ENCODE data around the gene CCDC185. TPM values are rescaled to one million over a fixed set of nuclear protein-coding genes. Genes with fewer than 3 reads are reported as not detected.

CCDC185 gene
- total and polyA plus RNA-seq, 2 donors (not counting 1 experiment from before 2014, with no cell fraction given): not detected

GRCh38 chr1:223345720-223346119 lies 47.5 kb upstream of the CCDC185 start:
- Histone ChIP-seq H3K4me2 (ENCODE audit: extremely low read depth, insufficient read depth, low read length) (no peak overlapping the region), H3K36me3 (ENCODE audit: control insufficient read depth, insufficient read depth, low read length) (no peaks in the 10 kb centered on the region), H3K79me2 (ENCODE audit: control insufficient read depth, insufficient read depth, low read length) (no peaks in the 10 kb centered on the region), H3K4me3 (replicated peaks in 1 of 4; ENCODE audit: control extremely low read depth in 1 of 4, insufficient read depth in 1 of 4, low read depth in 3 of 4, low read length in 4 of 4) (no peak overlapping the region), H3K4me1 (ENCODE audit: control insufficient read depth, extremely low read depth, insufficient read depth, low read length) (no peaks in the 10 kb centered on the region), H3K27me3 (ENCODE audit: control insufficient read depth, insufficient read depth, low read length) (peaks cover 4% of the 10 kb centered on the region), H3K27ac (ENCODE audit: insufficient read depth, low read length) (no peak overlapping the region), H3K9me3 (ENCODE audit: control insufficient read depth, insufficient read depth, low read depth, low read length) (no peaks in the 10 kb centered on the region), H4K20me1 (ENCODE audit: control insufficient read depth, extremely low read depth, insufficient read depth, low read length) (no peaks in the 10 kb centered on the region), H2AFZ (ENCODE audit: low read length) (no peak overlapping the region), H3K9ac (ENCODE audit: insufficient read depth, low read length) (no peak overlapping the region)
- TF ChIP-seq EZH2 (IDR thresholded peaks at IDR 0.05; ENCODE audit: low read length, missing control alignments): no peak
- no peak for TF ChIP-seq CTCF (conservative IDR thresholded peaks at IDR 0.05 in 1 of 2, IDR thresholded peaks at IDR 0.05 in 1 of 2; ENCODE audit: low read depth in 1 of 2, low read length in 2 of 2)
- no peak for DNase-seq (ENCODE audit: low read depth in 2 of 2)

- no peaks in the 10 kb centered on the region for H3K79me2 ChIP-seq (ENCODE audit: control insufficient read depth, insufficient read depth, low read length)
- no peak overlapping the region for H3K27ac ChIP-seq (ENCODE audit: insufficient read depth, low read length)
- DNase-seq (ENCODE audit: low read depth in 2 of 2): no peak
- no peaks in the 10 kb centered on the region for H3K4me1 ChIP-seq (ENCODE audit: control insufficient read depth, extremely low read depth, insufficient read depth, low read length)
- H3K9me3 ChIP-seq (ENCODE audit: control insufficient read depth, insufficient read depth, low read depth, low read length): no peaks in the 10 kb centered on the region
- H4K20me1 ChIP-seq (ENCODE audit: control insufficient read depth, extremely low read depth, insufficient read depth, low read length): no peaks in the 10 kb centered on the region
- H3K36me3 ChIP-seq (ENCODE audit: control insufficient read depth, insufficient read depth, low read length): no peaks in the 10 kb centered on the region
- H3K9ac ChIP-seq (ENCODE audit: insufficient read depth, low read length): no peak overlapping the region
- no peak overlapping the region for H2AFZ ChIP-seq (ENCODE audit: low read length)
- TF ChIP-seq EZH2 (IDR thresholded peaks at IDR 0.05; ENCODE audit: low read length, missing control alignments): no peak
- no peak for TF ChIP-seq CTCF (conservative IDR thresholded peaks at IDR 0.05 in 1 of 2, IDR thresholded peaks at IDR 0.05 in 1 of 2; ENCODE audit: low read depth in 1 of 2, low read length in 2 of 2)
- H3K4me3 ChIP-seq (replicated peaks in 1 of 4; ENCODE audit: control extremely low read depth in 1 of 4, insufficient read depth in 1 of 4, low read depth in 3 of 4, low read length in 4 of 4): no peak overlapping the region
- H3K4me2 ChIP-seq (ENCODE audit: extremely low read depth, insufficient read depth, low read length): no peak overlapping the region
- H3K27me3 ChIP-seq (ENCODE audit: control insufficient read depth, insufficient read depth, low read length): peaks cover 6% of the 10 kb centered on the region
Observed at GRCh38 chr1:223346311-223346710, 46.9 kb upstream of the CCDC185 start.

GRCh38 chr1:223347583-223347982 lies 45.6 kb upstream of the CCDC185 start:
- no peak for TF ChIP-seq CTCF (conservative IDR thresholded peaks at IDR 0.05 in 1 of 2, IDR thresholded peaks at IDR 0.05 in 1 of 2; ENCODE audit: low read depth in 1 of 2, low read length in 2 of 2)
- TF ChIP-seq EZH2 (IDR thresholded peaks at IDR 0.05; ENCODE audit: low read length, missing control alignments): no peak
- Histone ChIP-seq H3K79me2 (ENCODE audit: control insufficient read depth, insufficient read depth, low read length) (no peaks in the 10 kb centered on the region), H3K4me3 (replicated peaks in 1 of 4; ENCODE audit: control extremely low read depth in 1 of 4, insufficient read depth in 1 of 4, low read depth in 3 of 4, low read length in 4 of 4) (no peak overlapping the region), H3K36me3 (ENCODE audit: control insufficient read depth, insufficient read depth, low read length) (no peaks in the 10 kb centered on the region), H3K9me3 (ENCODE audit: control insufficient read depth, insufficient read depth, low read depth, low read length) (no peaks in the 10 kb centered on the region), H2AFZ (ENCODE audit: low read length) (no peak overlapping the region), H3K9ac (ENCODE audit: insufficient read depth, low read length) (no peak overlapping the region), H3K4me2 (ENCODE audit: extremely low read depth, insufficient read depth, low read length) (no peak overlapping the region), H4K20me1 (ENCODE audit: control insufficient read depth, extremely low read depth, insufficient read depth, low read length) (no peaks in the 10 kb centered on the region), H3K4me1 (ENCODE audit: control insufficient read depth, extremely low read depth, insufficient read depth, low read length) (no peaks in the 10 kb centered on the region), H3K27ac (ENCODE audit: insufficient read depth, low read length) (no peak overlapping the region), H3K27me3 (ENCODE audit: control insufficient read depth, insufficient read depth, low read length) (peaks cover 6% of the 10 kb centered on the region)
- DNase-seq (ENCODE audit: low read depth in 2 of 2): no peak
